GM21360 (cell line): ENCODE results near the gene DPEP1.
A peak's percentile ranks its signal among the peaks of the same experiment; 100 is the strongest.
"Not testable (repeated sequence)": the region's sequence is repeated elsewhere in the genome, so short reads cannot be mapped to it uniquely, and the experiment has no call there.

Experiments
- ATAC-seq: cut with Tn5 transposase; IDR thresholded peaks from one replicate; pipeline ENCODE4 v1.9.1; 2021; ENCODE audit warnings: mild to moderate bottlenecking, moderate library complexity; ENCODE audit not compliant: unreplicated experiment

DPEP1 gene

GRCh38 chr16:89645122-89645521 lies 31.7 kb downstream of the DPEP1 start:
- no peak for ATAC-seq

DNA sequence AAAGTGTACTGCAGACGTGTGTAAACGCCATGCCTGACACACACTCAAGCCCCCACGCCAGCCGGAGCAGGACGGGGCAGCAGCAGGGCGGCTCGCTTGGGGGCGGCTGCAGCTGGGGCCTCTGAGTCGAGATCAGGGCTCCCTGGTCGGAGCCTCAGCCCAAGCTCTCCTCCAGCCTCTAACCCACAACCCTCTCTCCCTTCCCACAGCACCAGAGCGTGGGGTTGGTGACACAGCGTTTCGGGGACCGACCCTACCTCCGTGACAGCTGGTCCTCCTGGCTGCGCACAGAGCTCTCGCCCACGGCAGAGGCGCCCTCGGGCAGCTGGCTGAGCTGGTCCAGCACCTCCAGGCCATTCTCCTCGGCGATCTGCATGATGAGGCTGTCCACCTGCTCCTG lies 32.8 kb downstream of the DPEP1 start:
- no peak for ATAC-seq

DNA sequence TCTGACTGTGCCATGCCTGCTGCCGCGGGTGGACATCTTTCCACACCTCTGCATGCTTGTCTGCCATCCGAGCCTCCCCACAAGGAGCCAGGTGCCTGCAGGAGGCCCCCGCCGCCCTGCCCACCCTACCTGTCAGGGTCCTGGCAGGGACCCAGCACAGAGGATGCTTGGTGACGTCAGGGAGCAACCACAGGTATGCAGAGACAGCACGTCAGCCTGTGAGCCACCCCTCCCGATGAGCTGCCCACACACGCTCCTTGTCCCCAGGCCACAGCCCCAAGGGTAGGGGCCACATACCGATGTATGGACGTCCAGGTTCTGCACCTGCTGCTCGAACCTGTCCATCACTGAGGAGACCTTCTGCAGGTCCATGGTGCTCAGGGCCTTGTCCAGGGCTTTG lies 33.5 kb downstream of the DPEP1 start:
- no peak for ATAC-seq

DNA sequence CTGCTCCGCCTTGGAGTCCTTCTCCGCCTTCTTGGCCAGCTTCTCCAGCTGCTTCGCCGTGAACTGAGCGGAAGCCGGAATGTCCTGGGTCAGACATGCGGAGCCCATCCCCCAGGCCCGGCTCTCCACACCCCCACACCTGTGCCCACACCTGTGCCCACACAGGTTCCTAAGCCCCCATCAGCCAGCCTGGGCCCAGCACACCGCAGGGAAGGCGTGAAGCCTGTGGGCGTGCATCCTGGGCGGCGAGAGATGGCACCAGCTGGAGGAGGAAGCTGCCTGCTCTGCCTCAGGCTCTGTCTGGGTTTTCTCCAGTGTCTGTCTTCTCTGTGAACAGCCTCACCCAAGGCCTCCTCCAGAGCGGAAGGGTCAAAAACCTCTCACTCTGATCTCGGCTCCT lies 38.1 kb downstream of the DPEP1 start:
- no peak for ATAC-seq

- no peak for ATAC-seq
Measured at GRCh38 chr16:89653656-89654295, 40.3 kb downstream of the DPEP1 start.

DNA sequence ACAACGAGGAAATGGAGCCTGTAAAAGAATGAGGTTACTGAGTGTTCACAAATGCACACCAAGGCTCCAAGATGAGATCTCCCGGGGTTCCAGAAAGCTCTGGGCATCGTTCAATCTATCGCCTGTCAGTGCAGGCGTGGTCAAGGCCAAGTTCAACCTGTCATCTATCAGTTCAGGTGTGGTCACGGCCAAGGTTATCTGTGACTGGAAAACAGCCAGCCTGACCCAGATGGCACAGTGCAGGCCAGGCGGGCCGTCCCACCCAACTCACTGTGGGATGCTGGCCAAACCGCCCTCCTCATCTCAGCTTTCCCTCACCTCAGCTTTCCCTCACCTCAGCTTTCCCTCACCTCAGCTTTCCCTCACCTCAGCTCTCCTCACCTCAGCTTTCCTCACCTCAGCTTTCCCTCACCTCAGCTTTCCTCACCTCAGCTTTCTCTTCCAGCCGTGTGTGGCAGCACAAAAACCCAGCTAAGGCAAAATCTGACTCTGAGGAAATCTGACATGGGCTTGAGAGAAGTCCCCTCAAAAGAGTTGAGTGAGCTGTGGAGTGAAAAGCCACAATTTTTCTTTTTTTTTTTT lies 41.7 kb downstream of the DPEP1 start:
- no peak for ATAC-seq

DNA sequence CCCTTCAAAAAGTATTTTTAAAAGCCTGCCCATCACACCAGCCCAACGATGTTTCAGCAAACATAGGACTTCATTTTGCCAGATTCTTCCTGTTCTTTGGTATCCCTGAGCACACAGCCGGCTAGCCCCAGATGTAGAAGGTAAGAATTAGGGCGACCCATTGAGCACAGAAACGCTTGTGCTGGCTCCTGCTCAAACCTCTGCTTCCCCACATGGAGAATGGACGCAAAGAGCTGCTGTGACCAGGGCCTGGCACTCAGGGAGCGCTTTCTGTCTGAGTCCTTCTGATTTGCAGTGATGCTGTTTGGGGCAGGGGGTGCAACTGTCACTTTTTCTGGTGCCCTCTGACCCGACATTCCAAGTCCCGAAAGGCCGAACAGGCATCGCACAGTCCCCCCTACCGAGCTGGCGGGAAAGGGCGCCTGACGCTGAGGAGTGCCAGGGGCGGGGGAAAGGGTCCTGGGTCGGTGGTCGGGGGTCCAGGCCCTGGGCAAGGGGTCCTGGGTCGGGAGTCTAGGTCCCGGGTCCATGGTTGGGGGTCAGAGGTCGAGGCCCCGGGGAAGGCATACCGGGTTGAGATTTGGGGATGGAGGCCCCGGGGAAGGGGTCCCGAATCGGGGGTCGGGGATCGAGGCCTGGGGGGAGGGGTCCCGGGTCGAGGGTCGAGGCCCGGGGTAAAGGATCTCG lies 43.1 kb downstream of the DPEP1 start:
- ATAC-seq, result no peak

DNA sequence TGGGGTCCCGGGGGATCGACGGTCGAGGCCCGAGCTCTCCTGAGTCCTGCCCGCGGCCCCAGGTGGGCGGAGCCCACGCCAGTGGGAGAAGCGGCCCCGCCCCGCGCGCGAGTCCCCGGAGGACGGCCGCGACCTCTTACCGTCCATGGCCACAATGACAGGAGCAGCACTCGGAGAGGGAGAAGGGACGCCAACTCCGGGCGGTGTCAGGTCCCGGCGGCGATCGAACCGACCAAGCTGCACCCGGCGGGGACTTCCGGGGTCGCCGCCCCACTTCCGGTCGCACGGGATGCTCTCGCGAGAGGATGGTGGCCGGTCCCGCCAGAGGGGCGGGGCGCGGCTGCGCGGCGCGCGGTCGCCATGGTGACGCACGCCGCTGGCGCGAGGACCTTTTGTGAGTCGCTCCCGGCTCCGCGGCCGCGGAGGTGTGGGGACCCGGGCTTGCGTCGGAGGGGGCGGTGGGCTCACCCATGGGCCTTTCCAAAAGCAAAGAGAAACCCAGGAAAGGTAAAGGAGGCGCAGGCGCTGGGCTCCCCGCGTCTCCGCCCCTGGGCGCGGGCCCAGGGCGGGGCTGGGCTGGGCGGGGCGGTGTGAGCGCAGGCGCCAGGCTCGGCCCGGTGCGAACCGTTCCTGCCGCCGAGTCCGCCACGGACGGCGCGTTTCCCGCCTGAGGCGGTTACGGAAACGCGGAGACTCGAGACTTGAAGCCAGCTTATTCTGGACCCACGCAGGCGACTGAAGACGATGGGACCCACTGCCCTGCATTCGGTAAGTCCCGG lies 44.2 kb downstream of the DPEP1 start, which contains the start of the genes CHMP1A and SPATA33:
TSS of gene CHMP1A (minus strand) at position 267 of the 779 bp plus-strand sequence. CDS start at position 147, 120 bp downstream.
TSS of gene SPATA33 (plus strand) at position 395 of the 779 bp plus-strand sequence. CDS start at position 471, 76 bp downstream.
- peak; percentile 86 for ATAC-seq

DNA sequence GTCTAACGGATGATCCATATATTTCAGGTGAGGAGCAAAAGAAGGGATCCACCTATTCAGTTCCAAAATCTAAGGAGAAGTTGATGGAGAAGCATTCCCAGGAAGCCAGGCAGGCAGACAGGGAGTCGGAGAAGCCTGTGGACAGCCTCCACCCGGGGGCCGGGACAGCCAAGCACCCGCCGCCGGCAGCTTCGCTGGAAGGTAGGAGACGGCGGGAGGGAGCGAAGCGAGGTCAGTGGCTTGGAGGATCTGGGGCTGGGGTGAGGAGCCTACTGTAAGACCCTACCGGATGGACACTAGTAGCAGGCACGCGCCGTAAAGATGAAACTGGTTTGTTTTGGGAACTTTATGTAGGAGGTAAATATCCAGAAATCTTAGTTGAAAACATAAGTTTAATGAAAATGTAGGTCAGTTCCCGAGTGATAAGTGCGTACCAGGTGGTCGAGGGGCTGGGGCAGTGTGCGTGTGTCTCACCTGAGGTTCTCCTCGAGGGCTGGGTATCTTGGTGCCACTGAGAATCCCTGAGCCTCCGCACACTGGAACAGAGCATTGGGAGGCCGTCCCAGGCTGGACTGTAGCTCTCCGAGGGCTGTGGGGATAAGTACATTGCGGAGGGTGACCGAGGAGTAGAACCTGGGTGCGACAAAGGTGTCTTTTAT lies 44.9 kb downstream of the DPEP1 start:
- ATAC-seq, result no peak

DNA sequence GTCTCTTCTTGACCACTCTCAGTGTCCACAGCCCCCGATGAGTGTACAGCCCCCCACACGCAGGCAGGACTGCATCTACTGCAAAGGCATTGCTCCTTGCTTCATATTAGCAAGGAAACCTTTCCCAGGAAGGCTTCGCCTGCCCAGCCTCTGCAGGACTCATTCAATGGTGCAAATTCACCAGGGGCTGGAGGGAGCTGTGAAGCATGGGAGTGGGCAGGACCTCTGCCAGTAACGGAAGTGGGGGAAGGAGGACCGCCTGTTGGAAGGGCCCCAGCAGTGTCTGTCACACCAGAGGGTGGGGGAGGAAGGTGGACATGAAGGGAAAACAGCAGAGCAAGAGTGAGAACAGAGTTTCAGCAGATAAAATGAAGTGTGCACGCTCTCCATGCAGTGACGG lies 46.7 kb downstream of the DPEP1 start:
- no peak for ATAC-seq

DNA sequence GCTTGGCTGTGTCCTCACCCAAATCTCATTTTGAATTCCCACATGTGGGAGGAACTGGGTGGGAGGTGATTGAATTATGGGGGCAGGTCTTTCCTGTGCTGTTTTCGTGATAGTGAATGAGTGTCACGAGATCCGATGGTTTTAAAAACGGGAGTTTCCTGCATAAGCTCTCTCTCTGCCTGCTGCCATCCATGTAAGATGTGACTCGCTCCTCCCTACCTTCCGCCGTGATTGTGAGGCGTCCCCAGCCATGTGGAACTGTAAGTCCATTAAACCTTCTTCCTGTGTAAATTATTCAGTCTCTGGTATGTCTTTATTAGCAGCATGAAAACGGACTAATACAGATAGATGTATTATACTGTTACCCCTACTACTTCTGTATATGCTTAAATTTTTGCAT lies 47.8 kb downstream of the DPEP1 start:
- ATAC-seq, result no peak

- ATAC-seq, result not testable (repeated sequence)
Measured at GRCh38 chr16:89664238-89664637, 50.8 kb downstream of the DPEP1 start.

- not testable (repeated sequence) for ATAC-seq
Measured at GRCh38 chr16:89667000-89667399, 53.6 kb downstream of the DPEP1 start.

- ATAC-seq, result no peak
Measured at GRCh38 chr16:89667633-89668032, 54.2 kb downstream of the DPEP1 start.

DNA sequence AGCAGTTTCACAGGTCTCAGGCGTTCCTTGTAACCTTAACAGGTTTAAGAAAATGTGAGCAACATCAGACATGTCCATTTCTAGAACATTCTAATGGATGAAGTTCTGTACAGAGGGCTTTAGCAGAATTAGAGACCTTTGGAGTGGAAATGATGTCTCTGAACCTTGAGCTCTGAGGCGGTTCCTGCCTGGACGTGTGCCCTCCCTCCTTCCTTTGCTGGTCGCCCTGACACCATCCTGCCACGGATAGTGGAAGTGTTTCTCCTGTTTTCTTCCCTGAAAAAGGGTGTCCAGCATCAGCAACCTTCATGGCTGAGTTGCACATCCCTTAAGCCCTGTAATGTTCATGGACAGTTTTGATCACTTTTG lies 55.3 kb downstream of the DPEP1 start:
- ATAC-seq, result no peak

- ATAC-seq, result no peak
Measured at GRCh38 chr16:89669755-89670154, 56.3 kb downstream of the DPEP1 start.

DNA sequence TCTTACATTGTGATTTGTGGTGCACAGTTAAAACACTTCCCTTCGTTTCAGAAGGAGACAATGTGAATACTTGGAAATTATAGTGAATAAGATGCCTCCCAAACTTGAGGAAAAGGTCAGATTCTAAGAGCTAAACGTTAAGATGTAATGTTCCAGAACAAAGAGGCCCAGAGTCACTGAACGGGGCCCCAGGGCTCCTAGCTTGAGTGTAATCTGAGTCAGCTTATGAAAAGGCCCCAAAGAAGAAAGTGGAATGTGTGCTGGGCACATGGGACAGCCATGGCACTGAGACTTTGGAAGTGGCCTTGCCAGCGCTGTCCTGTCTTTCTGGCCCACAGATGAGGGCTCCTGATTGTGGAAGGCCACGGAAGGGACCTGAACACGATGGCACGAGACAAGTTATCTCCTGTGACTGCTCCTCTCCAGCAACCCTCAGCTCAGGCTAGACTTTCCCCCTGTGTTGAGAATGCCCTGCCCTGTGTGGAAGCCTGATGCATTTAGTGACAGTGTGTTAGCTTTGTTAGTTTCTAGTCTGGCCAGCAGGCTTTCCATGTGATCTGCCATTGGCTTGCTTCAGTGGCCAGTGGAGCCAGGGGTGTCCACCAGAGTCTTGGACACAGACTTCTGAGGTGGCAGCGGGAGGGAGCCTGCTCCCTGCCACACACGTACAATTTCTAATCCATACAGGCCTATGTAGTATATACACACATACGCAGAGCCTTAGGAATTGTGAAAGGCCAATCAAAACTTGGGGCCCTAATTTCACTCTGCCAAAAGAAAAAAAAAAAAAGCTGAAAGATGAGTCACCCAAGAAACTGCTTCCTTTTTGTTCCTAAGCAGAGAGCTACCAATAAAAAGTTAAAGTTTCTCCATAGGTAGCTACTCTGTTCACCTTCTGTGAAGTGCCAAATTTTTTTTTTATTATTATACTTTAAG lies 57.3 kb downstream of the DPEP1 start:
- no peak for ATAC-seq

DNA sequence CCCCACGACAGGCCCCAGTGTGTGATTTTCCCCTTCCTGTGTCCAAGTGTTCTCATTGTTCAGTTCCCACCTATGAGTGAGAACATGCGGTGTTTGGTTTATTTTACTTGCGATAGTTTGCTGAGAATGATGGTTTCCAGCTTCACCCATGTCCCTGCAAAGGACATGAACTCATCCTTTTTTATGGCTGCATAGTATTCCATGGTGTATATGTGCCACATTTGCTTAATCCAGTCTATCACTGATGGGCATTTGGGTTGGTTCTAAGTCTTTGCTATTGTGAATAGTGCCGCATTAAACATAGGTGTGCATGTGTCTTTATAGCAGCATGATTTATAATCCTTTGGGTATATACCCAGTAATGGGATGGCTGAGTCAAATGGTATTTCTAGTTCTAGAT lies 58.1 kb downstream of the DPEP1 start:
- not testable (repeated sequence) for ATAC-seq

DNA sequence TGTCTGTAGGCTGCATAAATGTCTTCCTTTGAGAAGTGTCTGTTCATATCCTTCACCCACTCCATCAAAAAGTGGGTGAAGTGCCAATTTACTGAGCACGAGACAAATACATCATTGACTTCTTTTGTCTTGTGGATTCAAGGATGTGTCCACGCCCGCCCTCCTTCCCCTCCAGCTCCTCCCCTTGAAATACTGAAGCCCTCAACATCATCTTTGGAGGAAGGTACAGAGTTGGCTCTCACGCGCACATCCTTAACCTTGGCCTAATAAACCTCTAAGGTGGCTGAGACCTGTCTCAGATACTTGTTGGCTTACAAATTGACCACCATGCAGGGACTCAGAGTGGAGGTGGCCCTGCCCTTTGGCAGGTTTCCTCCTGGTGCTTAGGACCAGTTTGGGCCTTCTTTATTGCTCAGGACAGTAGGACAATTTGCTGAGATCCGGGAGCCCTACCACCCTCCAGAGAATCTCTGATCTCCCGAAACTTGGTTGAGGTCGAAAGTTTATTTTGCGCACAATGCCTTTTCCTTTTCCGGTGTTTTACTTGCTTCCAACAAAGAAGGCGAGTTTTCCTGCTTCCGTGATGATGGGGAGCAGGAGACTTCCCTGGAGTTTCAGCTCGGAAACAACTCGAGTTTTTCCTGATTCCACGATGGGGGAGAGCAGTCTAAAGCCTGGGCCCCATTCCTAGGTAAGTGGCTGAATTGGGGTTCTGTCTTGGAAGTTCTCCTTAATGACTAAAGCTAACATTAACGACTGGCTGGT lies 58.9 kb downstream of the DPEP1 start:
- no peak for ATAC-seq
